GM12873 (cell line): ENCODE data around the gene RRM1.

Experiments
- TF ChIP-seq, protein P1 (sequence below): IDR thresholded peaks from 2 replicates; pipeline ENCODE4 v1.5.1; 2012; ENCODE audit warnings: low read depth, mild to moderate bottlenecking, moderate library complexity, low read length, control low read depth; ENCODE audit not compliant: insufficient read depth; ENCODE audit errors: missing control alignments

The RRM1 gene

DNA sequence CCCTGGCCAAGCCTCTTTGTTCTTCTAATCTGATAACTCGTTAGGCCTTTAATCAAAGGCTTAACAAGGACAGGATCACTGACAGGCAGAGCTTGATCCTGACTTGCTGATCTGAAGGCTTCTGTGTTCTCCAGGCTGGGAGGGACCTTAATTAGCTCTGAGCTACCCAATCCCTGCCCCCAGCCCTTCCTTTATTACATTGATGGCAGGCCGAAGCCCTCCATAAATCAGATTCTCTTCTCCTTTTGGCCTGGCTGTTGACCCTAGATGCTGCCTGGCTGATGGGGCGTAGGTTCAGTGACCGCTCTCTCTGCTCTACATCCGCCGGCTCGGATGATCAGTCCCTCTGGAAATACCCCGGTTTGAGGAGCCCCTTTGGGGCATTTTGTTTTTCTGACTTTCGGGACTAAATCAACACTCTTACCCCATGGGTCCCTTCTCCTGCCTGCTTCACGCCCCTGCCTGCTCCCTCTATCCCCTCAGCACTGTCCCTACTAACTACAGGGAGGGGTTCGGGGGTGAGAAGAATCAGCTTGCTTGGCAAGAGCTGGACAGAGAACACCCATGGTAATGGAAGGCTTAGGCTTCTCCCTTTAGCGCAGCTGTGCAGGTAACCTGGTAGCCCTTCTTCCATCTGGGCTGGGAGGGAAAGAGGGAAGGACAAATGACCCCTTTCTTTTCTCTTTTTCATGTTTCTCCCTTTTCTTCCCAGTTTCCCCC is 10.0 kb upstream of the RRM1 start:
- TF ChIP-seq, protein P1, sequence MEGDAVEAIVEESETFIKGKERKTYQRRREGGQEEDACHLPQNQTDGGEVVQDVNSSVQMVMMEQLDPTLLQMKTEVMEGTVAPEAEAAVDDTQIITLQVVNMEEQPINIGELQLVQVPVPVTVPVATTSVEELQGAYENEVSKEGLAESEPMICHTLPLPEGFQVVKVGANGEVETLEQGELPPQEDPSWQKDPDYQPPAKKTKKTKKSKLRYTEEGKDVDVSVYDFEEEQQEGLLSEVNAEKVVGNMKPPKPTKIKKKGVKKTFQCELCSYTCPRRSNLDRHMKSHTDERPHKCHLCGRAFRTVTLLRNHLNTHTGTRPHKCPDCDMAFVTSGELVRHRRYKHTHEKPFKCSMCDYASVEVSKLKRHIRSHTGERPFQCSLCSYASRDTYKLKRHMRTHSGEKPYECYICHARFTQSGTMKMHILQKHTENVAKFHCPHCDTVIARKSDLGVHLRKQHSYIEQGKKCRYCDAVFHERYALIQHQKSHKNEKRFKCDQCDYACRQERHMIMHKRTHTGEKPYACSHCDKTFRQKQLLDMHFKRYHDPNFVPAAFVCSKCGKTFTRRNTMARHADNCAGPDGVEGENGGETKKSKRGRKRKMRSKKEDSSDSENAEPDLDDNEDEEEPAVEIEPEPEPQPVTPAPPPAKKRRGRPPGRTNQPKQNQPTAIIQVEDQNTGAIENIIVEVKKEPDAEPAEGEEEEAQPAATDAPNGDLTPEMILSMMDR, result no peak

DNA sequence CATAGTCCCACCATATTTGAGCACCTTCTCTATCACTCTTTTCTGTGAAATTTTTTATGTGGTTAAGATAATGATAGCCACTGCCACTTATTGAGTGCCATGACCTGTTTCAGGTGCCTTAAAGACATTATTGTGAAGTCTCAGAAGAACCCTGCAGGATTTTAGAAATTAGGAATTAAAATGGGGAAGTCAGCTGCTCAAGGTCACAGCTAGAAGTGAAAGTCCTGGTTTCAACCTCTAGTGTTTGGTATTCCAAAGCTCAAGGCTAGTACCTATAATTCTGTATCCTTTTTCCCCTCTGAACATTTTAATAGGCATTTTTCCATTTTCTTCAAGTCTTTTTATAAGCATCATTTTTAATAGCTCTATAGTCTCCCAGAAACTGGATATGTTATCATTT is 9.0 kb upstream of the RRM1 start:
- TF ChIP-seq, protein P1, result no peak

DNA sequence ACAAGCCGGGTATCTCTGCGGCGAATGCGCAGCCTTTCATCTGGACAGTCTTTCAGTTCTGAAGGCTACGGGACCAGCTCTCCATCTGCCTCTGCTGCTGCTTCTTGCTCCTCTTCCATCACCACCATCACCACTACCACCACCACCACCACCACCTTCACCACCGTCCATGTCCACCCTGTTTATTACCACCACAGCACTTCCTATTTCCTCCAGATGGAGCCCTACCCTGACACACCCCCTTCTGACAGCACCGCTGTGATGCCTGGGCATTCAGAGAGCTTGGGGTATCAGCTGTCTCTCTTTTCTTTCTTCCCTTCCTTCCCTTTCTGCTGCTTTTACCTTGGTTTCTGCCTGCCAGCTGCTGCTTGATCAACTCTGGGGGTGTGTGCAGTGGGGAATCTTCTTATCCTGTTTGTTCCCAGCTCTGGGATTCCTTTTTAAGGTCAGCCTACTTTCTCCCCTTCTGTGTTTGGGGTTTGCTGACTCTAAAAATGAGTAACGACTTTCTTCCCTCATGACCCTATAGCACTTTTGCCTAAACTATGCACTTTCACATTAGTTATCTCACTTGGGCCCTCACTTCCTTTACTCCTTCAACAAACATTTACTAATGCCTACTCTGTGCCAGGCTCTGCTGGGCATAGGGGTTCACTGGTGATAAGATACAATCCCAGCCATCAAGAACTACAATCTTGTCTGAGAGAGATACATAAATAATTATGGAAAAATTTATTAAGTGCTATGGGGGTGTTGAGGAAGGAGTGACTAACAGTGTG is 7.8 kb upstream of the RRM1 start:
- TF ChIP-seq, protein P1, result no peak

DNA sequence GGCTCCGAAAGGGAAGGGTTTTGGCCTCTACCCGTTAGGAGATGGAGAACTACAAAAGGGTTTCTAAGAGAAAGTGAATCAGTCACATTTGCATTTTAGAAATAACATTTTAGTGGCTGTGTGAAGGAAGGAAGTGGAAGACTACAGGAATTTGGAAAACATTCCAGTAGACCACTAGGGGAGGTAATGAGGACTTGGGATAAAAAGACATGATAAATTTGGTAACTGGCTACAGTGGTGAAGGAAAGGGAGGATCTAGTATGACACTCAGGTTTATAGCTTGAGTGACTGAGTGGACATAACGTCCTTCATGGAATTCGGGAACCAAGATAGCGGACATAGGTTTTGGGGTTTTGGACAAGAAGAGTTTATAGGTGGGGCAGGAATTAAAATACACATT is 7.0 kb upstream of the RRM1 start:
- TF ChIP-seq, protein P1, result no peak

DNA sequence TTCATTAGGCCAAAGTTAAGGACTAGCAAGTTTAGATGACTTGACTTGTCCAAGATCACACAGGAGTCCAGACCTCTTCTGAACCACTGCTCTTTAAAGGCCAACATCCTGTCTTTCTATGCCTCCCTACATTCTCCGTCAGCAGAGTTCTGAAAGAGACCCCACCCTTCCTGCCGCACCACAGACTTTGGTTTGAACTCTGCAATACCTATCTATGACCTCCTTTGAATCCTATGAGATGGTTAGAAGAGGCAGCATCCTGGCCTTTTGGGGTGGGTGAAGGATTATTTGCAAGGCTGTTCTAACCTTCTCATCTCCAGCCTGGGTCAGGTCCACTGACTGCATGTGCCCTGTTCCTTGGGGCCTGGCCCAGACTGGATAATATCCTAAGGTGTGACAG is 4.3 kb upstream of the RRM1 start:
- TF ChIP-seq, protein P1, result no peak

DNA sequence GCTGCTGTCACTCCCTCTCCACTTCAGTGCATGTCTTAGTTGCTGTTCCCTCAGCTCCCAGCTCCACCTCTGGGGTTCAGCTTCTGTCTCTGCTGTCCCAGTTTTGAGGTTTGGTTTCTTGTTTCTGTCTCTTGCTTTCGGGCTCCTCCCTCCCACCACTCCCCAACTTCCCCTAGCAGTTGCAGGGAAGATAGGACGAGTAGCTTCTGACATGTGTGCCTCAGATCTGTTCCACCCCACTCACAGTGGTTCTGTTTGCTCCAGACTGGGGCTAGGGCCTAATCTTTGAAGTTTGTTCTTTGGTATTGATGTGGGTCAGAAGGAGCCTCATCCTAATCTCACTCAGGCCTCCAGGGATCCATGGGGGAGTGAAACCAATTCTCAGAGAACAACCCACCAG is 2.6 kb upstream of the RRM1 start:
- TF ChIP-seq, protein P1, result no peak

DNA sequence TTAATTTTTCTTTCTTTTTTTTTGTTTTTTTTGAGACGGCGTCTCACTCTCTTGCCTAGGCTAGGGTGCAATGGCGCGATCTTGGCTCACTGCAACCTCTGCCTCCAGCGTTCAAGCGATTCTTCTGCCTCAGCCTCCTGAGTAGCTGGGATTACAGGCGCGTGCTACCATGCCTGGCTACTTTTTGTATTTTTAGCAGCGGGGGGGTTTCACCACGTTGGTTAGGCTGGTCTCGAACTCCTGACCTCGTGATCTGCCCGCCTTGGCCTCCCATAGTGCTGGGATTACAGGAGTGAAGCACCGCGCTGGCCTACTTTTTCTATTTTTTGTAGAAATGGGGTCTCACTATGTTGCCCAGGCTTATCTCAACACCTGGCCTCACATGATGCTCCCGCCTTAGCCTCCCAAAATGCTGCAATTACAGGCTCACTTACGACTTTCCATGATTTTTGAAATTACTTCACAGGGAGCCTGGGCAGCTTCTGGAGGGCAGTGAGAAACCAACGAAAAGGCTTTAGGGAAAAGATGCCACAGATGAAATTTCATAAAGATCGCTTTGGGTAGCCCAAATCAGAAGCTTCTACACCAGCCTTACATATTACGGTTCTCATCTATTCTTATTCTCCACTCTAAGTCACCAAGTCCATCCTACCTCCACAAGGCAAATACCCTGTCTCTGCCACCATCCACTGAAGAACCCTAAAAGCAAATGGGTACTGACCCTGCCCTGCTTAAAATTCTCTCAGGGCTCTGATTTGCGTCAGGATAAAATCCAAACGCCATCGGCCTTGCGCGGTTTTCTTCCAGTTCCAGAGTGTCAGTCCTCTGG is 866 bp upstream of the RRM1 start:
- TF ChIP-seq, protein P1, result no peak
